GM19239 (cell line): ENCODE data around the gene ATG7.
"Not testable (repeated sequence)": the region's sequence is repeated elsewhere in the genome, so short reads cannot be mapped to it uniquely, and the experiment has no call there.

Experiments
- DNase-seq: peaks from one replicate; pipeline ENCODE4 v3.0.0; 2011; ENCODE audit warnings: low spot score; ENCODE audit not compliant: insufficient read length
- FAIRE-seq: peaks from 2 replicates; lab custom pipeline; 2011; peaks lifted over from hg19 to GRCh38; lab: Jason Lieb, UNC

The ATG7 gene

DNA sequence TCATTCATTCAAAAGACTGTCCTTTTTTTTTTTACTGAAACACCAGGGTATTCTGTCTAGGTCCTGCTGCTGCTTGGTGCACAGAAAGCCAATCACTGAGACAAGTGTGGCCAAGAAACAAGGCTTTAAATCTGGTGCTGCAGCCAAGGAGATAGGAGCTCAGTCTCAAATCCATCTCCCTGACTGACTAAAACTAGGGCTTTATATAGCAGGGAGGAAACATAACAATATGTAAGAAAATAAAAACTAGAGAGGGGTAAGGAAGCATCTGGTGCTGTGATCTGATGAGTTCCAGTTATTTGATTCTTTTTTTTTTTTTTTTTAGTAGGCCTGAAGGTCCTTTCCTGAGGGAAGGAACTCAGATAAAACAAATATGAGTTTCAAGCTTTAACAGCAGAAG, 139.8 kb downstream of the ATG7 start:
- FAIRE-seq: no peak
- no peak for DNase-seq

GRCh38 chr3:11413071-11413470, 140.9 kb downstream of the ATG7 start:
- no peak for DNase-seq
- no peak for FAIRE-seq

DNA sequence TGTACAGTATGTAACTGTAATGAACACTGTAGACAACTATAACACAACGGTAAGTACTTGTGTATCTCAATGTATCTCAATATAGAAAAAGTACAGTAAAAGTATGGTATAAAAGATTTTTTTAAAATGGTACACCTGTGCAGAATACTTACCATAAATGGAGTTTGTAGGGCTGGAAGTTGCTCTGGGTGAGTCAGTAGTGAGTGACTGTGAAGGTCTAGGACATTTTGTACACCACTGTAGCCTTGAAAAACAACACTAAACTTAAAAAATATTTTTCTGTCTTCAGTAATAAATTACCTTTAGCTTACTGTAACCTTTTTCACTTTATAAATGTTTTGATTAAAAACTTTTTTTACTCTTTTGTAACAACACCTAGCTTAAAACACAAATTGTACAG, 142.9 kb downstream of the ATG7 start:
- FAIRE-seq (no peak), DNase-seq (no peak)

- FAIRE-seq: no peak
- DNase-seq: no peak
Observed at GRCh38 chr3:11420066-11420465, 147.9 kb downstream of the ATG7 start.

DNA sequence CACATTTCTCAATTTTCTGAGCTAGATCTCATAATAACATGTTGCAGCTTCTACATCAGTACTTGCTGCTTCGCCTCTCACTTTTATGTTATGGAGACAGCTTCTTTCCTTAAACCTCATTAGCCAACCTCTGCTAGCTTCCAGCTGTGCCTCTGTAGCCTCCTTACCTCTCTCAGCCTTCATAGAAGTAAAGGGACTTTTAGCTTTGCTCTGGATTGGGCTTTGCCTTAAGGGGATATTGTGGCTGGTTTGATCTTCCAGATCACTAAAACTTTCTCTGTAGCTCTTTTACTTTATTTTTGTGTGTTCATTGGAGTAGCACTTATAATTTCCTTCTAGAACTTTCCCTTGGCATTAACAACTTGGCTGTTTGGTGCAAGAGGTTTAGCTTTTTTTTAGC, 150.1 kb downstream of the ATG7 start:
- DNase-seq: no peak
- no peak for FAIRE-seq

- no peak for DNase-seq
- no peak for FAIRE-seq
Observed at GRCh38 chr3:11423868-11424267, 151.7 kb downstream of the ATG7 start.

GRCh38 chr3:11424277-11424676, 152.1 kb downstream of the ATG7 start:
- no peak for DNase-seq
- no peak for FAIRE-seq

DNA sequence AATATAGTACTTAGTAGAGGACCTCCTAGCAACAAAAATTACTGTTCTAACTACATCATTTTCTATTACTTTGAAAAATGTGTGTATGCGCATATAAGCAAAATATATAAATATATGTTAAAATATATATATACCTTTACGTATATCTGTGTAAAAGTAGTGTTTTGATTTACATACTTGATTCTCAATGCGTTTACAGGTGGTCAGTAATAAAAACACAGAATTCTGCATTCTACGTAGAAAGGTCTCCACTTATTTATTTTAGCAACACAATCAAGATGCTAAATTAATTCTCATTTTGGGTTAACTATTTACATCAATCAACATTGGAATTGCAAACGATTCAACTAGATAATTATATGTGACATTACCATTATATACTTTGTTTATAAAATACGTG, 158.0 kb downstream of the ATG7 start:
- DNase-seq: no peak
- FAIRE-seq: no peak

DNA sequence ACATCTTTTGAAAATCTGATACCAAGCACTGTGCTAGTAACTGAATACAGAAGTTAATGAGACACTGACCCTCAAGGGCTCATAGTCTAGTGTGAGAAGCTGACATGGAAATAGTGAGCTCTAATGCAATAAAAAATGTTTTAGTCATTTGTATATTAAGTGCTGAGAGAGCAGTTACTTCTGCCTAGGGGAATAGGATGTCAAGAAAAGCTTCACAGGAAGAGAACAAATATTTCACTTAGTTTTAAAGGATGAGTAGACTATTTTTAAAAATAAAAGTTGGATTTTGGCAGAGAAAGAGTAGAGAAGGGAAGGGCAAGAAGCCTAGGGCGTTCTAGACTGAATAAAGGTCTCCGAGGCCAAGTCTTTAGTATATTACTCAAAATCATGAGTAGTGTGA, 158.4 kb downstream of the ATG7 start:
- no peak for FAIRE-seq
- no peak for DNase-seq

- no peak for FAIRE-seq
- no peak for DNase-seq
Observed at GRCh38 chr3:11431319-11431718, 159.1 kb downstream of the ATG7 start.

- no peak for DNase-seq
- no peak for FAIRE-seq
Observed at GRCh38 chr3:11434017-11434526, 161.9 kb downstream of the ATG7 start.

- FAIRE-seq (no peak), DNase-seq (no peak)
Observed at GRCh38 chr3:11434563-11435096, 162.4 kb downstream of the ATG7 start.

- no peak for DNase-seq
- no peak for FAIRE-seq
Observed at GRCh38 chr3:11435440-11436165, 163.4 kb downstream of the ATG7 start.

GRCh38 chr3:11436775-11437174, 164.6 kb downstream of the ATG7 start:
- DNase-seq (no peak), FAIRE-seq (no peak)

GRCh38 chr3:11437506-11437905, 165.3 kb downstream of the ATG7 start:
- DNase-seq: no peak
- no peak for FAIRE-seq

DNA sequence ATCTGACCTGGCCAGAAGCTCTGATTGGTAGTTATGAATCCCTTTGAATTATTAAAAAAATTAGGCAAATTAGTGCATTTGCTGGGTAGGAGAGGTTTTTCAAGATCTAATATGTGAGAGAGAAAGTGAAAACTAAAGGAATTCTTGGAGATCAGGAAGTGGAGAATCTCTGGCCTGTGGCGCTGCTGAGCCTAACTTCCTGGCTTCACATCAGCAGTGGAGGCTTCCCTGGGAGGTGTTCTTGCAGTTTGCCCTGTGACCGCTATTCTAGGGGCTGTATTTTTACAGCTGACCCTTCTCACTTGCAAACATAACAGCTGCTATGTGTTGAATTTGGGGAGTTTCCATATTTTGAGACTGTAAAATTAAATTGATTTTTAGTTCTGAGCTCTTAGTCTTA, 166.4 kb downstream of the ATG7 start:
- DNase-seq: no peak
- no peak for FAIRE-seq

DNA sequence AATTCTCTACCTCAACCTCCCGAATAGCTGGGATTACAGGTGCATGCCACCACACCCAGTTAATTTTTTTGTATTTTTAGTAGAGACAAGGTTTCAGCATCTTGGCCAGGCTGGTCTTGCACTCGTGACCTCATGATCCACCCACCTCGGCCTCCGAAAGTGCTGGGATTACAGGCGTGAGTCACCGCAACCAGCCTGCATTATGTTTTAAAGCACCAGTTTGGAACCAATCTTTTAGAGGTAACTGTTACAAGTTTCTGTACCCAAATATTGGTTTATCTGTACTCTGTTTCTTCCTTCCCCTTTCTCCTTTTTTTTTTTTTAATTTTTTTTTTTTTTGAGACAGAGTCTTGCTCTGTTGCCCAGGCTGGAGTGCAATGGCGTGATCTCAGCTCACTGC, 169.1 kb downstream of the ATG7 start:
- DNase-seq, FAIRE-seq: not testable (repeated sequence)

DNA sequence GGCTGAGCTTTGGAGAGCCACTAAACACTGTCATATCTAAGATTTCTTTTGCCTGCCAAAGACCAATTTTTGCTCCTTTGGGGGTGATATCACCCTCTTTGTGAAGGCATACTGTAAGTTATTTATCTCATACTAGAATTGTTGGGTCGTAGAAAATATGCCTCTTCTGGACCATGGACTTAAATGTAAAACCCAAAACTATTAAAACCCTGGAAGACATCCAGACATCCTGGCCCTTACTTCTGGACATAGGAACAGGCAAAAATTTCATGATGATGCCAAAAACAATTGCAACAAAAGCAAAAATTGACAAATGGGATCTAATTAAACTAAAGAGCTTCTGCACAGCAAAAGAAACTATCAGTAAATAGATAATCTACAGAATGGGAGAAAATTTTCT, 172.2 kb downstream of the ATG7 start:
- no peak for DNase-seq
- FAIRE-seq: no peak

GRCh38 chr3:11445193-11445592, 173.0 kb downstream of the ATG7 start:
- DNase-seq, FAIRE-seq: not testable (repeated sequence)

- no peak for FAIRE-seq
Observed at GRCh38 chr3:11445883-11446282, 173.7 kb downstream of the ATG7 start.

GRCh38 chr3:11447584-11448200, 175.5 kb downstream of the ATG7 start:
- no peak for FAIRE-seq
- DNase-seq: no peak

More at GRCh38 chr3:11445883-11446282, 173.7 kb downstream of the ATG7 start:
- DNase-seq: no peak

DNA sequence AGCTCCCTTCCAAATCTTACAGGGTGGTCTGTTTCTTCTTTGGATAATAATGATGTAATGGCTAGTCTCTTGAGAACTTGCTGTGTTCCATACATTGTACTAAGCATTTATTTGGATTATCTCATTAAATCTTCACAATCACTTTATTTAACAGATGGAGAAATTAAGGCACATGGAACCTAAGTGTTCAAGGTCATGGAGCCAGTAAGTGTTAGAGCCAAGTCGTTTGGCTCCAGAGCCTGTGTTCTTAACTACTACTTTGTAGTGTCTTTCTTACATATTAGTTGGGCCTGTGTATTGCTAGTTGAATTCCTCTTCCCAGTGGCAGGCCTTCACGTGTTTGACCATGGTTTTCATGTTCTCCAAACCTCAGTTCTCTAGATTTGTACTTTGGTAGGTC, 177.8 kb downstream of the ATG7 start:
- no peak for DNase-seq
- no peak for FAIRE-seq
